Sigmoid colon (tissue), 4 donors: Measurements from ENCODE around the gene SCO2.

Experiments used
- CTCF ChIP-seq, 4 experiments: fragments of 450-650 bp in 3 of 4; fragments of 200-600 bp in 1 of 4; IDR thresholded peaks; one replicate each; pipeline ENCODE4 v1.5.1; 2016 to 2019; ENCODE audit warnings: antibody characterized with exemption in 4 of 4, mild to moderate bottlenecking in 3 of 4, moderate library complexity in 2 of 4
- EP300 ChIP-seq, 4 donors: sonication (generic); formaldehyde crosslinking; IDR thresholded peaks; one replicate each; pipeline ENCODE4 v1.6.1; 2017; ENCODE audit warnings: antibody characterized with exemption in 4 of 4
- POLR2A ChIP-seq, 2 donors: fragments of 450-650 bp; IDR thresholded peaks; one replicate each; pipeline ENCODE4 v1.6.1; 2016; ENCODE audit warnings: antibody characterized with exemption in 2 of 2, mild to moderate bottlenecking in 2 of 2, moderate library complexity in 2 of 2

GRCh38 chr22:50560034-50560433 is 34.6 kb upstream of the SCO2 start:
- TF ChIP-seq CTCF (IDR thresholded peaks at IDR 0.05) (no peak), POLR2A (IDR thresholded peaks at IDR 0.05) (no peak), EP300 (IDR thresholded peaks at IDR 0.05) (no peak)
